HG03558 (cell line): ENCODE data around the gene RPS17.
"Not testable (repeated sequence)": the region's sequence is repeated elsewhere in the genome, so short reads cannot be mapped to it uniquely, and the experiment has no call there.

ENCODE experiments used
- ATAC-seq: cut with Tn5 transposase; IDR thresholded peaks from one replicate; pipeline ENCODE4 v1.9.1; 2021; ENCODE audit warnings: moderate number of reproducible peaks; ENCODE audit not compliant: unreplicated experiment; ENCODE audit errors: extremely low read depth

Gene RPS17

GRCh38 chr15:82530606-82531379 is 9.5 kb downstream of the RPS17 start:
- ATAC-seq, result no peak

GRCh38 chr15:82530006-82530405 is 10.3 kb downstream of the RPS17 start:
- no peak for ATAC-seq

GRCh38 chr15:82513587-82513986 is 26.7 kb downstream of the RPS17 start:
- ATAC-seq, result not testable (repeated sequence)

- not testable (repeated sequence) for ATAC-seq
Observed at GRCh38 chr15:82507693-82508092, 32.6 kb downstream of the RPS17 start.

GRCh38 chr15:82507087-82507486 is 33.2 kb downstream of the RPS17 start:
- not testable (repeated sequence) for ATAC-seq

- ATAC-seq, result not testable (repeated sequence)
Observed at GRCh38 chr15:82505842-82506241, 34.4 kb downstream of the RPS17 start.

GRCh38 chr15:82504074-82504473 is 36.2 kb downstream of the RPS17 start:
- ATAC-seq, result not testable (repeated sequence)

GRCh38 chr15:82502700-82503339 is 37.4 kb downstream of the RPS17 start:
- ATAC-seq, result not testable (repeated sequence)

- not testable (repeated sequence) for ATAC-seq
Observed at GRCh38 chr15:82500772-82501171, 39.5 kb downstream of the RPS17 start.

GRCh38 chr15:82497978-82498377 is 42.3 kb downstream of the RPS17 start:
- not testable (repeated sequence) for ATAC-seq

GRCh38 chr15:82488250-82488649 is 52.0 kb downstream of the RPS17 start:
- not testable (repeated sequence) for ATAC-seq

- ATAC-seq, result not testable (repeated sequence)
Observed at GRCh38 chr15:82487045-82487444, 53.2 kb downstream of the RPS17 start.
